IPS-NIHi7 (cell line): ENCODE measurements around the gene ADCY5.

Source experiments
- DNase-seq: peaks from one replicate; pipeline ENCODE4 v3.0.0; 2012; ENCODE audit warnings: mixed read lengths; ENCODE audit errors: extremely low spot score

ADCY5 gene

GRCh38 chr3:123301331-123302184 lies 147.3 kb downstream of the ADCY5 start:
- no peak for DNase-seq

GRCh38 chr3:123300583-123300982 lies 148.3 kb downstream of the ADCY5 start:
- no peak for DNase-seq

- no peak for DNase-seq
Observed at GRCh38 chr3:123300056-123300455, 148.8 kb downstream of the ADCY5 start.

GRCh38 chr3:123299581-123299980 lies 149.3 kb downstream of the ADCY5 start:
- no peak for DNase-seq

- no peak for DNase-seq
Observed at GRCh38 chr3:123298903-123299302, 150.0 kb downstream of the ADCY5 start.

GRCh38 chr3:123297627-123297899 lies 151.3 kb downstream of the ADCY5 start:
- DNase-seq, result peak; percentile 66

GRCh38 chr3:123296836-123297626 lies 151.9 kb downstream of the ADCY5 start:
- DNase-seq, result no peak

GRCh38 chr3:123296261-123296660 lies 152.6 kb downstream of the ADCY5 start:
- DNase-seq, result no peak

GRCh38 chr3:123295901-123296250 lies 153.0 kb downstream of the ADCY5 start:
- DNase-seq, result no peak

- DNase-seq, result no peak
Observed at GRCh38 chr3:123295171-123295900, 153.6 kb downstream of the ADCY5 start.

GRCh38 chr3:123294296-123294938 lies 154.5 kb downstream of the ADCY5 start:
- DNase-seq, result no peak

GRCh38 chr3:123292321-123293310 lies 156.3 kb downstream of the ADCY5 start:
- DNase-seq, result no peak

GRCh38 chr3:123291404-123291803 lies 157.5 kb downstream of the ADCY5 start:
- no peak for DNase-seq

- DNase-seq, result no peak
Observed at GRCh38 chr3:123290962-123291361, 157.9 kb downstream of the ADCY5 start.

- DNase-seq, result no peak
Observed at GRCh38 chr3:123290107-123290930, 158.6 kb downstream of the ADCY5 start.

- DNase-seq, result no peak
Observed at GRCh38 chr3:123289391-123290106, 159.3 kb downstream of the ADCY5 start.

GRCh38 chr3:123287962-123288302 lies 161.0 kb downstream of the ADCY5 start:
- no peak for DNase-seq

- no peak for DNase-seq
Observed at GRCh38 chr3:123287051-123287961, 161.6 kb downstream of the ADCY5 start.
